ENCODE measurements around the gene GLRA1.

Gene GLRA1

GRCh38 chr5:151779531-151780125, 145.0 kb downstream of the GLRA1 start:
- Histone ChIP-seq H3K27ac (no peak overlapping the region), H3K4me3 (ENCODE audit: low read depth, low read length) (no peak overlapping the region), H3K9me3 (ENCODE audit: severe bottlenecking) (no peaks in the 10 kb centered on the region), H3K27me3 (ENCODE audit: insufficient read depth, low read depth, severe bottlenecking) (no peaks in the 10 kb centered on the region), H3K36me3 (peaks cover 23% of the 10 kb centered on the region)
- DNase-seq, result no peak
- TF ChIP-seq CTCF (IDR thresholded peaks at IDR 0.05; ENCODE audit: low read depth, low read length), result no peak

GRCh38 chr5:151775025-151775606, 149.5 kb downstream of the GLRA1 start:
- no peak for TF ChIP-seq CTCF (IDR thresholded peaks at IDR 0.05; ENCODE audit: low read depth, low read length)
- Histone ChIP-seq H3K36me3 (peaks cover 28% of the 10 kb centered on the region), H3K27ac (no peak overlapping the region), H3K4me3 (ENCODE audit: low read depth, low read length) (no peak overlapping the region), H3K9me3 (ENCODE audit: severe bottlenecking) (no peaks in the 10 kb centered on the region), H3K27me3 (ENCODE audit: insufficient read depth, low read depth, severe bottlenecking) (no peaks in the 10 kb centered on the region)
- no peak for DNase-seq

GRCh38 chr5:151773951-151774350, 150.7 kb downstream of the GLRA1 start:
- H3K27ac ChIP-seq, result no peak overlapping the region

GRCh38 chr5:151772846-151773561, 151.6 kb downstream of the GLRA1 start:
- Histone ChIP-seq H3K27me3 (ENCODE audit: insufficient read depth, low read depth, severe bottlenecking) (no peaks in the 10 kb centered on the region), H3K36me3 (peaks cover 21% of the 10 kb centered on the region), H3K27ac (peak overlapping the region; percentile 96), H3K9me3 (ENCODE audit: severe bottlenecking) (no peaks in the 10 kb centered on the region), H3K4me3 (ENCODE audit: low read depth, low read length) (peak overlapping the region; percentile 94)
- no peak for TF ChIP-seq CTCF (IDR thresholded peaks at IDR 0.05; ENCODE audit: low read depth, low read length)
- no peak for DNase-seq

More at GRCh38 chr5:151773951-151774350, 150.7 kb downstream of the GLRA1 start:
- Histone ChIP-seq H3K27me3 (ENCODE audit: insufficient read depth, low read depth, severe bottlenecking) (no peaks in the 10 kb centered on the region), H3K4me3 (ENCODE audit: low read depth, low read length) (peak overlapping the region; percentile 94), H3K36me3 (peaks cover 28% of the 10 kb centered on the region), H3K9me3 (ENCODE audit: severe bottlenecking) (no peaks in the 10 kb centered on the region)
- TF ChIP-seq CTCF (IDR thresholded peaks at IDR 0.05; ENCODE audit: low read depth, low read length), result no peak
- DNase-seq, result no peak

Measured in WERI-Rb-1 (cell line).